HK-2 (cell line): ENCODE results near the gene ESRRG.

Source experiments
- DNase-seq: peaks from one replicate; pipeline ENCODE4 v3.0.0-alpha.2; 2018; ENCODE audit not compliant: unreplicated experiment

The ESRRG gene

DNA sequence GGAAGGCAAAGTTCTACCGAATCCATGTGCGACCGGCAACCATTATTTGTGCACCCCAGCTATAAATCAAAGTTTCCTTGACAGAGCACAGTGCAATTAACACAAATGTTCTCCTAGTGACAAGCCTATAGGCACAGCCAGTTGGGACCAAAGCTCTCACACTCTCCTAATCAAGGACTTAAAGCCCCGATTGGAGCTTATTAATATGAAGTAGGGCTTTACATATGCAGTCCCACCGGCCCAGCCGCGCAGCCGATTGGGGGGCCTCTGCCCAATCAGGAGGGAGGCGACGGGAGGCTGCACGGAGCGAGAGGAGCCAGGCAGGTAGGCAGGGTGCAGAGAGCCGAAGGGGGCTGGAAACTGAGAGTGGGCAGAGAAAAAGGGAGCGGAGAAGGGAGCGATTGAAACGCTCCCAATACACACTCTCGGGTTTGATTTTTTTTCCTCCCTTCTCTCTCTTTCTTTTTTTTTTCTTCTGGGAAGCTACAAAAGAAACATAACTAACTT lies at the start of gene ESRRG:
TSS of gene ESRRG (minus strand) at position 156 of the 507 bp plus-strand sequence. CDS start at position 26, 130 bp downstream.
- peak; percentile 21 for DNase-seq

GRCh38 chr1:216771922-216772321 lies 48.7 kb upstream of the ESRRG start:
- DNase-seq: no peak

- DNase-seq: no peak
Measured at GRCh38 chr1:216766633-216767327, 43.6 kb upstream of the ESRRG start.

DNA sequence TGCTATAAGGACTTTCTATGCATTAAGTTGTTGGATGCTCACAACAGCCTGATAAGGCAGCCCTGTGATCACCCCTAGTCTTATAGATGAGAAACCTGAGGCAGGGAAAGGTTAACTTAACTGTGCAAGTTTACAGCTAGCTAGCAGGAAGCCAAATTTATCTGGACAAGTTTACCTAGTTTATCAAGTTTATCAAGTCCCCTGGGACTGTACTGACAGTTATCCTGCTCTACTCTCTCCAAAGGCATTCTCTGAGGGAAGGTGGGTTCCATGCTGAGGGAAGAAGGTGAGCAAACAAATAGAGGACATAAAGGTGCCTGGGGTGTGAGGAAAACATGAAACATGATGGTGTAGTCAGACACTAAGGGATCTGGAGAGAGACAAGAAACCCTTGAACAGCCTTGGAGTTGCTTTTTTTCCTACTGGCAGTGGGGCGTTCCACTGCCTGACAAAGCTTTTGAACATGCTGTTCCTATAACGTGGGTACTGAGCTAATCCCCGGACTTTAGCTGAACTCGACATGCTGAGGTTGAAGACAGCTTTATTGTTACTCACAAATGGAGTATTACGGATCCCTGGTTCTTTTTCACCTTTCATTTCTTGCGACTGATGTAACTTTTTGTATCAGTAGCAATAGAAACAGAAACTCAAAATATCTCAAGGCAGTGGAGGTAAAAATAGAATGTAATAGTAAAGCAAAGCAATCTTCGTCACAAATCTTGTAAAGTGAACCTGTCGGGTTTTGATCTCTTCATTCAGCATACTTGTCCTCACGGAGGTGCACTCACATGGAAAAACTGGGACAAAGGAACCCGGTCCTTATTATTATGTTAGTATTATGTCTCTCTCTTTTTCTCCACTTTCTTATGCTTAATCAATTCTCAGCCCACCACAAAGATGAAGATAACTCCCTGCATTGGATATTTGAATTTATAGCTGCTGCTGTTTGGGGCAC lies 42.4 kb upstream of the ESRRG start:
- DNase-seq: no peak

DNA sequence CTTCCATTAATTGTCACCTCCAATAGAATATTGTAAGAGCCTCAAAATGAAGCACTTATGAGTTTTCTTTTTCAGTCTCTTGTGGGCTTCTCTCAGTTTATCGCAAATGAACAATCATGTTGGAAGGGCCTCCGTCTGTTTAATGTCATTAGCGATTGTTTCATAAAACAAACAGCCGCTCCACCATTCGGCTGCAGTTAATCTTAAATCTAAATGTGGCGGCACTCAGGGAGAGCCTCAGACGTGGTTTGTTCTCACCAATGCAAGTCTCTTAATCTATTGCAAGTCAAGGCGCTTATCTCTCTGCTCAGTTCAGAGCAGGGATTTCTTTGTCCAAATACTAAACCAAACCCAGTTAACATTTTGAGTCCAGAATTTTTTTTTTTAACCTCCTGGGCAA lies 34.9 kb upstream of the ESRRG start:
- no peak for DNase-seq

DNA sequence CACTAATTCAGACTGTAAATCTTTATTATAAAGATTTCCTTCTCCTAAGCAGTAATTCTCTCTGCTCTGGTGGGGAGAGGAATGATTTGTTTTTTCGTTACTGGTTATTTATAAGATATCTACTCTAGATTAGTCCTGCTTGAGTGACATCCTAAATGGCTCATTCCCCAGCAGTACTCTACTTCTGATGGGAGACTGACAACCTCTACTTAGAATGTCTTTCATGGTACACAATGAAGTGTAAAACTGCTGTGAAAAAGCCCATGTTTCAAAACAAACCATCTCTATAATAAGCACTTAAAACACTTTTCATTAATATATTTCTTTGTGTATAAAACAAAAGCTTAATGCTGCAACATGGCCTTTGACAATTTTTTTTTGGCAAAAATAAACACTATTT lies 33.9 kb upstream of the ESRRG start:
- no peak for DNase-seq

GRCh38 chr1:216750961-216751360 lies 27.7 kb upstream of the ESRRG start:
- no peak for DNase-seq

GRCh38 chr1:216750031-216750627 lies 26.9 kb upstream of the ESRRG start:
- DNase-seq: peak; percentile 37

- DNase-seq: no peak
Measured at GRCh38 chr1:216749232-216749631, 26.0 kb upstream of the ESRRG start.

- no peak for DNase-seq
Measured at GRCh38 chr1:216742625-216743024, 19.4 kb upstream of the ESRRG start.

DNA sequence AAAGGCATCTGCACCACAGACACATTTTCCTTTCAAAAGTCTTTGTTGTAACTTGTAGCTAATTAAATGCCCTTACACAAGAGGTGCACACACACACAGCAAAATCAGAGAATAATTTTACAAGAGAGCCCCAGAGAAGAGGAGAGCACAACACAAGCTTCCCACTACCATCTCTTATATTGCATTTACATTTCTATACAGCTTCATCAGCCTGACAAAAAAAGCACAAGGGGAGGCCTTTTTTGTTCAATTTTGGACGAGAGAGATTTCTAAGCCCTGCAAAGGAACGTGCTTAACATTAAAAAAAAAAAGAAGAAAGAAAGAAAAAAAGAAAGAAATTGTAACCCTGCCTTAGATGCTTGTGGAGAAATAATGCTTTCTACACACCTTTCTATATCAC lies 17.1 kb upstream of the ESRRG start:
- DNase-seq: no peak

DNA sequence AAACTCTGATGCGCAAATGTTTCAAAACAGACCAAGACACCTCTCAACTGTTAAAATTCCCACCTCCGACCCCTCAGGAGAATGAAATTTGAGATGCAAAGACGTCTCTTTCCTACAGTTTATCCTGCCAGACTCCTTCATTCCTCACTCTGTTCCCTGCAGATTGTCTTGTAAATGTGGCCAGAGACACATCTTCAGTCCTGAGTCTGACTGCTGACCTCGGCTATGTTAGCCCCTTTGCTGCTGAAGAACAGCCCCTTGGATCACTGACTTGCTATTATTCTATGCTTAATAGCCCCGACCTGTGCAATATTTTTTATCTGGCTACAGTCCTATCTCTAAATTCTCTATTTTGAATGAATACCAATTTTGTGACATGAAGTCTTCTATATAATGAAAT lies 16.6 kb upstream of the ESRRG start:
- no peak for DNase-seq

GRCh38 chr1:216732121-216732520 lies 8.9 kb upstream of the ESRRG start:
- DNase-seq: no peak

DNA sequence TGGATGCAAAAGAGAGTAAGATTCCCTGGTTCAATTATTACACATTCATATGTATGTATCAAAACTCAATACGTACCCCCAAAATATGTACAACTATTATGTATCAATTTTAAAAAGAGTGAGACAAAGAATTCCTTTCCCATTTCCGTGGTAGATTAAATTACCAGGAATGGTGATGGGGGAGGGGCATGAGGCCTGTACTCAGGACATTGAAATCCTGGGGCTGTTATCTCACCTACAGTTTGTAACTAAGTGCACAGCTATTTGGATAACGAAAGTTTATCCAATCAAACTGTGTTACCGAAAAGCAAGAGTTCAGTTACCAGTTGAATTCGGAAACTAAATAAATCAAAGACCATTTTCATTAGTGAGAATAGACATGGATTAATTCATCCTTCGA lies 8.3 kb upstream of the ESRRG start:
- no peak for DNase-seq

DNA sequence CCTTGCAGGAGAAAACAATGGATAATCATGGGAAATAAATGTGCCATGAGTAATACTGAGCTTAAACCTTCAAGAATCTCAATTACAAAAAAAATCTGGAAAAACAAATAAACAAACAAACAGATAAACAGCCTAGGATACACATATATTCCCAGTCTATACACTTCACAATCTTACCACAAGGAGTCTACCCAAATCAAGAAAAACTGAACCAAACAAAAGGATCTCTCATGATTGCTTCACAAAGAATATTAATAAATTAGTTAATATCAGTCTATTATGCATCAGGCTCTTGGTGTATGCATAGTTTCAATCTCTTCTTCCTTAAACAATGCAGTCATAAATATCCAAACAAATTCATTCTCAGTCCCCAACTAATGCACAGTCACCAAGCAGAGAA lies 3.2 kb upstream of the ESRRG start:
- DNase-seq: no peak

DNA sequence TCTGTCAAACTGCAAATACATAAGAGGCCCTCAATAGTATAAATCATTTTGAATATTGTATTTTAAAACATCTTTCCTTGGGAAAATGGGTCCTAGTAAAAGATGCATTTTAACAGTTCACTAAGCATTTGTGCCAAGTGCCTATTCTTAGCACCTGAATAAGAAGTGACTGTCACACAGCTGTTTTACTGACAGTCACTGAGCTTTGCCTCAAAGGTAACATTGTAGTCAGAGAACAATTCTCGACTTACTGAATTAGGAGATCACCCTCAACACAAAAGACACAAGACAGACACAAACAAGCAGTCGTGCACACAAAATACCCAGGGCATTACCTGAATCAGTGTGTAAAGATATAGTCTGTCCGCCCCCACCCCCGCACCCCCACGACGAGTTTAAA lies 408 bp downstream of the ESRRG start:
- DNase-seq: no peak

DNA sequence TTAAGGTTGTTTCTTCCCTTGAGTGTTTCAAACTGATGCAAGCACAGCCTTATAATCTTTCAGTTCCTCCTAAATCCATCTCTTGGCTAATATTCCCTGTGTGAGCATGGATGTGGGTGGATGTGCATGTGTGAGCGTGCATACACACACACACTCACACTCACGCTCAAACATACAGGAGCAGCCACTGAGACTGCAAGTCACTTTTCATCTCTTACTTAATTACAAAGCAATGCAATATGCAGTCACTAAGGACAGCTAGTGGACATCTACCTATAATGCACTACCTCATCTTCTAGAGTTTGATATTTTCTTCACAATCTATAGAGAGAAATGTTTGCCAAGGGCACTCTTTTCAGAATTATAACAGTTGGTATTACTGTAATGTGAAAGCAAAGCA lies 1.4 kb downstream of the ESRRG start:
- no peak for DNase-seq

DNA sequence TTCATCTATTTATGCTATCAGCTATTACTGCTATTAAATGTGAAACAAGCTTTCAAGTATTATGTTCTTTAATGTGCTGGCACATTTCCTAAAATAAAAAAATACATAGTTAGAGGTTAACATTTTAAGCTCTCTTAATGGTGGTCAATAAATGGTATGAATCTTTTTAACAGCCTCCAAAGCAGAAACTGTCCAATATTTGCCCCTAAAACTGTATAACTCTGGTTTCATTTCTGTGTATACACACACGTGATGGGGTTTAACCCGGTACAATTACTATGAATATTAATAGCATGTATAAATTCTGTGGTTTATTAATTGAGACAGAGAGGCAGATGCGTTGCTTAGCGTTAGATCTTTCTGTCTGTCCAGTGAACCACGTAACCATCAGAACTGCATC lies 2.2 kb downstream of the ESRRG start:
- DNase-seq: no peak

DNA sequence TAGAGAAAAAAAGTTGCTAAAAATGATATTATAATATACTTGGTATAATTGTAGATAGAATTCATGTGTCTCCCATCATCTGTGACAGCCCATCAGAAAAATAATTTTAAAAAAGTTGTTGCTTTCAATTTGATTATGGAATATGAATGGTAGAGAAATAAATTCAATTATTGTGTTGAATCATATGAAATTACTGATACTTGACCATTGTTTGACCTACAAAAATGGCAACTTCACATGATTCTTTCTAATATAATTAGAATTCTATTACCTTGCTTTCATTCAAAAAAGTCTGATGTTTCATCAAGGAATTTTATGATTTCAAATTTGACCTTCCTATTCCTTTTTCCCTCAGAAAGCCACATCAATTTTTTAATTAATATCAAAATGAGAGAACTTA lies 11.5 kb downstream of the ESRRG start:
- no peak for DNase-seq

GRCh38 chr1:216710598-216711333 lies 12.5 kb downstream of the ESRRG start:
- DNase-seq: no peak

DNA sequence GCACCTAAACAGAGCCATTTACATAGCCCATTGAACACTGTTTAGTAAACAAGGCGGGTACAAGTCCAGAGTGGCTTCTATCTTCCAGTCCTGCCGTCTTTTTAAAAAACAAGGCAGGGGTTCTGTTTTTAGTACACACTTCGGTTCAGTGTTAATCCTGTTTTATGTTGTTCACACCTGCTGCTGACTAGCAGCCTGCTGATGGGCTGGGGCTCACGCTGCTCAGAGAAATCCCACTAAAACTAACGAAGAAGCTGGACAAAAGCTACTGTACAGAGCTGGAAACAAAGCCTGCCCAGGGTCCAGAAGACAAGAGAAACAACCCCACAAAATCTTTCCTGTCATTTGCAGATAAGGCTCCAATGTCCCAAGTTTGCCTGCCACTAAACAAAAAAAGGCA lies 13.2 kb downstream of the ESRRG start:
- DNase-seq: no peak

DNA sequence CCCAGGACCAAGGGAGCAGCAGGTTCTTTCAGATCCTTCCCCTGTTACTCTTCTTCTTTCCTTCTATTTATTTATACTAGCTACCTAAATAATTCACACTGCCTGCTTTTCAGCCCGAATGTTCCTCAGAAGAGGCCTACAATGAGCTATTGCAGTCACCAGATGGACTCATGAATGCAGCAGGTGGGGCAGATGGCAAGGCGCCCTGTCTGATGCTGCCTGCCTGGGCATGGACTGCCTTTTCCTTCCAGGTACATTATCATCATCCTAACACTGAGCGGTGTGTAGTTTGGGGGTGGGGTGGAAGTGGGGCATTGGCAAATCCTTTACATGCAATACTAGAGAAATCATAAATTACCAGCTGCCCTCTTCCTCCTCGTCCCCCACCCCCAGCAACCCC lies 17.6 kb downstream of the ESRRG start:
- no peak for DNase-seq
